Stimulated activated memory B cell treated with anti-CD40 and anti-IgM and Interleukin-4, amounts not matched to agents 10 μg/mL and 1 μg/mL and 100 μg/mL, for 72 hours (primary cell): ENCODE results near the gene GRID2IP.

Experiments
- ATAC-seq: fragments of 150-1000 bp; cut with Tn5 transposase; 2 replicates; pipeline ENCODE4 v1.10.0; 2021
- H3K27ac Mint-ChIP-seq: one replicate; pipeline ENCODE4 v1.8.0; 2022; ENCODE audit warnings: mild to moderate bottlenecking, mixed read lengths
- H3K27me3 Mint-ChIP-seq: one replicate; pipeline ENCODE4 v1.8.0; 2022; ENCODE audit warnings: mixed read lengths
- H3K36me3 Mint-ChIP-seq: one replicate; pipeline ENCODE4 v1.8.0; 2022; ENCODE audit warnings: mixed read lengths
- H3K4me1 Mint-ChIP-seq: one replicate; pipeline ENCODE4 v1.8.0; 2022; ENCODE audit warnings: mixed read lengths
- H3K4me3 Mint-ChIP-seq: one replicate; pipeline ENCODE4 v1.8.0; 2022; ENCODE audit warnings: mild to moderate bottlenecking, moderate library complexity, mixed read lengths
- H3K9me3 Mint-ChIP-seq: one replicate; pipeline ENCODE4 v1.8.0; 2022; ENCODE audit warnings: mixed read lengths

The GRID2IP gene

DNA sequence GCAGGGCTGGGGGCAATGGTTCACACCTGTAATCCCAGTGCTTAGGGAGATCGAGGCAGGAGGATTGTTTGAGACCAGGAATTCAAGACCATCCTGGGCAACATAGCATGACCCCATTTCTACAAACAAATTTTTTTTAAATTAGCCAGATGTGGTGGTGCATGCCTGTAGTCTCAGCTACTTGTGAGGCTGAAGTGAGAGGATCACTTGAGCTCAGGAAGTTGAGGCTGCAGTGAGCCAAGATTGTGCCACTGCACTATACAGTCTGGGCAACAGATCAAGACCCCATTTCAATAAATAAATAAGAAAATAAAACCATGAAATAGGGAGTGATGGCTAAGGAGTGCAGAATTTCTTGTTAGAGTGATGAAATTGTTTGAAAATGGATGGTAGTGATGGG is 8.9 kb downstream of the GRID2IP start:
- Mint-ChIP-seq H3K9me3 (no peaks in the 10 kb centered on the region), H3K4me1 (peaks cover 11% of the 10 kb centered on the region), H3K4me3 (no peak overlapping the region), H3K27ac (no peak overlapping the region), H3K36me3 (no peaks in the 10 kb centered on the region), H3K27me3 (peaks cover 58% of the 10 kb centered on the region)
- ATAC-seq: no peak

DNA sequence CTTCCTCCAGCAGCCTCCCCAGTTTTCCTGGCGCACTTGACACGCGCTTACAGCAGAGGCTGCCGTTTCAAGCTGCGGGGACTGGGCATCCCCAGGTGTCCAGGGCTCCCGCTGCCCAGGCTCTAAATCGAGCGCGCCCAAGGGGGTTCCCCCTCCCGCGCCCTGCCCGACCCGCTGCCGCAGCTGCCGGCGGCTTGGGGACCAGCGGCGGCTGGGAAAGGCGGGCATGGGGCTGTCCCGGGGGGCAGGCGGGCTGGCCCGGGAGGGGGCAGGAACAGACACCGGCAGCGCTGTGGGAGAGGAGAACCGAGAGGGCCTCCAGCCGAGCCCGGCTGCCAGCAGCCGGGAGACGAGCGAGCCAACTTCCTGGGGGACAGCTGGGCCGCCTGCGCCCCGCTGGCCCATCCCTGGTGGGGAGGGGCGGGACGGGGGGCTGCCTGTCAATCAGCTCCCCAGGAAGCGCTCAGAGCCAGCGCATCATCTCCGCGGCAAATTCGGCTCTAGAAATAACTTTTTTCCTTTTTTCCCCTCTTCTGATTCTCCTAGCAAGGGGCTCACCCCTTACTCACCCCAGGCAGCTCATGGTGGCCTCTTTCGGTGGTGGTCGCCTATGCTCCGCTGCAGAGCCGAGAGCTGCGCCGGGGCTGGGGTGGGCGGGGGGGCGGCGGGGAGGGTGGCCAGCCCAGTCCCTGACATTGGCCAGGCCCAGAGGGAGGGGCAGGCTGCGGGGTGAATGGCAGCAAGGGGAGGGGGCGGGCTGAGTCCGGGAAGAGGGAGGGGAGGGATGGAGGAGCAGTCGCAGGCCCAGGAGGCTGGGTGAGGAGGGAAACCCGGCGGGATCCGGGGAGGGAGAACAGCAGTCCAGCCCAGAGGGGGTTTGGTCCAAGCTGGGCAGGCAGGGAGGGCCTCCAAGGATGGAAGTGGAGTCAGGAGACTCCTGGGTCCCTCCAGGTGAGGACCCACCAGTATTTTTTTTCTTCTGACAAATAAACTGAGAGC is 14.7 kb downstream of the GRID2IP start:
- no peak for ATAC-seq
- Mint-ChIP-seq H3K27me3 (peaks cover 54% of the 10 kb centered on the region), H3K36me3 (no peaks in the 10 kb centered on the region), H3K4me1 (peaks cover 19% of the 10 kb centered on the region), H3K4me3 (no peak overlapping the region), H3K9me3 (no peaks in the 10 kb centered on the region), H3K27ac (no peak overlapping the region)

DNA sequence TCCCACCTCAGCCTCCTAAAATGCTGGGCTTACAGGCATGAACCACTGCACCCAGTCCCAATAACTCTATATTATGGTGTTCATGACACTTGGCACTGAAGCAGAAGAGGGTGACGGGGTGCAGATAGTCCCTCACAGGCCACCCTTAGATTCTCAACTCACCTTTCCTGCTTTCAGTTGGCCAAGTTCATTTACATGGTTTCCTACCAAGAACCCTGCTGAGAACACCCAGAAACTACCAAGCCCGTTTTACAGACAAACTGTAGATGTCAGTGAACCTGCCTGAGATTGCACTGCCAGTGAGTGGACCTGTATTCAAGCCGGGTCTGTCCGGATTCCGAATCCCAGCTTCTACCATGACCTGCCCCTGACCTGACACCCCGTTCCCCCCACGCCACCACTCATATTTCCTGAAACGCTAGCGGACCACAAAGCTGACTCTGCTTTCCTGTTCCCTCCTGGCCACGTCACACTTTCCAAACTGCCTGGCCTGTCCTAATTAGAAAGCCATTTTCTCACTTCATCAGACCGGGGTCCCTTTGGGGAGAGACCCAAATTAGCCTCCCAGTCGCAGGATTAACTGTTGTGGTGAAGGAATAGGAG is 17.3 kb downstream of the GRID2IP start:
- ATAC-seq: no peak
- Mint-ChIP-seq H3K36me3 (no peaks in the 10 kb centered on the region), H3K9me3 (no peaks in the 10 kb centered on the region), H3K4me3 (peak overlapping the region; percentile 28), H3K27me3 (peaks cover 67% of the 10 kb centered on the region), H3K27ac (peak overlapping the region; percentile 20), H3K4me1 (peaks cover 39% of the 10 kb centered on the region)

DNA sequence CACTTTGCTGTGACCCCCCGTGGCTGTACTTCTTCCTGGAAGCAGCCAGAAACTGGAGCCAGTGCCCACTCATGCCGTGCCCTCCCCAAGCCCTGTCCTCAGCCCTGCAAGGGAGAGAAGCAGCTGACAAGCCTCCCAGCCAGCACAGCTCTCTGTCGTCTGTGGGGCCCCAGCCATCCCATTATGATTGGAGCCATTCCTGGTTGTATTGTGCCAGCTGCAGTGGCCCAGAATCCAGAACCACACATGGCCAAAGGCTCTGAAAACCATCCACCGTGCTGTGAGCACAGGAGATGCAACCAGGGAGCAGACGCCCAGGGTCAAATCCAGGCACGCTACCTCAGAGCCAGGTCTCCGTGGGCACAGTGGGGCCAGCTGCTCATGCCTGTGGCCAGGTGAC is 18.7 kb downstream of the GRID2IP start:
- Mint-ChIP-seq H3K4me1 (peaks cover 40% of the 10 kb centered on the region), H3K27ac (no peak overlapping the region), H3K4me3 (no peak overlapping the region), H3K9me3 (no peaks in the 10 kb centered on the region), H3K36me3 (no peaks in the 10 kb centered on the region), H3K27me3 (peaks cover 67% of the 10 kb centered on the region)
- ATAC-seq: no peak

DNA sequence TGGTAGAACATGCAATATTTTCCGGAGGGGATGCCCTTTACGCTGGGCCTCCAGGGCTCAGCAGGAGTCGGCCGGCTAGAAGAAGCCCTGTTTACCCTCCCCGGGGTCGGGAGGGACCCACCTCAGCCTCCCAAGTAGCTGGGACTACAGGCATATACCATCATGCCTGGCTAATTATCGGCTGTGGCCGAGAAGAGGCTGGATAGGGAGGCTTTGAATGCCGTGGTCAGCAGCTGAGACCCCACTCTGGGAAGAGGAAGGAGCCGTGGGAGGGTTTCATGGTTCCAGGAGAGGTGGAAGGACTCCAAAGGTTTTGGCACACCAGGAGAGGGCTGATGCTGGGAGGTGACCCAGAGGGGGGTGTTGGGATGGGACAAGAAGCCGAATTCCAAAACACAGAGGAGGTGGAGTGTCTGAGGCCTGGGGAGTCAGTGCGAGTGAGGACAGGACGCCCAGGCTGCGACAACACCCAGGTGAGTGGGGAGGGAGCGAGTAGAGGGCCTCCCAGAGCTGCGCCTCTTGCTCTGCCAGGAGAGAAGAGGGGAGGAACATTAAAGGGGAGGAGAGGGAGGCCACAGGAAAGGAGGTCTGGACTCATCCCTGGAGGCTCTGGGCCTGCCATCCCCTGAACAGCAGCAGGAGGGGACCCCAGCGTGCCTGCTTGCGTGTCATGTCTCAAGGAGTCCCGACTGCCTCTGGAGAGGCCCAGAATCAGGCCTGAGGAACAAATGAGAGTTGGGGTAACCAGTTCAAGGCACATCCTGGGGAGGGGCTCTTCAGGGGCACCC is 19.6 kb downstream of the GRID2IP start:
- Mint-ChIP-seq H3K4me3 (peak overlapping the region; percentile 77), H3K27ac (peak overlapping the region; percentile 55), H3K4me1 (peaks cover 48% of the 10 kb centered on the region), H3K9me3 (no peaks in the 10 kb centered on the region), H3K27me3 (peaks cover 75% of the 10 kb centered on the region), H3K36me3 (no peaks in the 10 kb centered on the region)
- no peak for ATAC-seq

DNA sequence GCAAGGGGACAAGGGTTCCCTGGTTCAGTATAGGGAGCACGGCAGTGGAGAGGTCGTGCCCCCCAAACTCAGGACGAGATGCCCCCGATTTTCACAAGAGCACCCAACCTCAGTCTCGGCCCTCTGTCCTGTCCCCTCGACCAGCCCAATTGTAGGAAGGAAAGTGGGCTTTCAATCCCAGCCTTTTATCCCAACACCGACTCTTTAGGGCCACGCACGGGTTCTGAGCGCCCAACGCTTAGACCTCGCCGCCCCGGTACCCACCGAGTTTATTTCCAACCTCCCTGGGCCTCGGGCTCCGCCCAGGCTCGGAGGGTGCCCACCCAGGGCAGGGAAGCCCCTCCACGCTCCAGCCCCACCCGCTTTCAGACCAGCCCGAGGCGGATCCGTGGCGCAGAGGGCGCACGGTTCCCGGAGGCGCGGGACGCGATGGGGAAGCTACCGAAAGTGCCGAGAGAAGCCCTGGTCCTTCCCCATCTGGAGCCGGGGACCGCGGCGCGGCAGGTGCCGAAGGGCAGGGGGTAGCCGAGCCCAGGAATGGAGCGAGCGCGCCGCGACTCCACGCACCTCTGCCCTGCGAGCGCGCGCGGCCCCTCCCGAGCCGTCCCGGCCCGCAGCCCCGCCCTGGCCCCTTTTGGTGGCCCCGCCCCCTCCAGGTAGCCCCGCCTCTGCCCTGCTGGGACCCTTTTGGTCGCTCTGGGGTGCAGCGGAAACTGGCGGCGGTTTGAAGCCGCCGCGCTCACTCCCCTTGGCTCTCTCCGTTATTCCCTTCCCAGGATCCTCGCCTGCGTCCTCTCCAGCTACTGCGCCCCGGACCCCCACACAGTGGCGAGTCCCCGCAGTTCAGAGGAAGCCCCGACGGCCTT is 20.4 kb downstream of the GRID2IP start:
- peaks cover 74% of the 10 kb centered on the region for H3K27me3 Mint-ChIP-seq
- peak; percentile 82 for ATAC-seq
- H3K4me1 Mint-ChIP-seq: peaks cover 49% of the 10 kb centered on the region
- no peaks in the 10 kb centered on the region for H3K36me3 Mint-ChIP-seq
- peak overlapping the region; percentile 77 for H3K4me3 Mint-ChIP-seq
- peak overlapping the region; percentile 55 for H3K27ac Mint-ChIP-seq
- H3K9me3 Mint-ChIP-seq: no peaks in the 10 kb centered on the region

DNA sequence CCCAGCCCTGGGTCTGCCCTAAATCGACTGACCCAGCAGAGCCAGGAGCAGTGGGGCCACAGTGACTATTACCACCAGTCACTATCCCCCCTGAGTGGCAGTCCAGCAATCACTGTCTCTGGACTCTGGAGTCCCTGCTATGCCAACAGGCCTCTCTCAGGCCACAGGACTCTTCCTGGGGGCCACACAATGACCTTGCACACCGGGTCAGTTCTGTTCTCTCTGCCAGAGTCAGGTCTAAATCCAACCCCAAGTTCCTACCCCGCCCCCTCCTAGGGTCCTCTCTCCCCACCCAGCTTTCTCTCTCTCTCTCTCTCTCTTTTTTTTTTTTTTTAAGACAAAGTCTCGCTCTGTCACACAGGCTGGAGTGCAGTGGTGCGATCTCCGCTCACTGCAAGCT is 21.6 kb downstream of the GRID2IP start:
- Mint-ChIP-seq H3K4me1 (peaks cover 49% of the 10 kb centered on the region), H3K27ac (peak overlapping the region; percentile 55), H3K36me3 (no peaks in the 10 kb centered on the region), H3K27me3 (peaks cover 63% of the 10 kb centered on the region), H3K9me3 (no peaks in the 10 kb centered on the region), H3K4me3 (peak overlapping the region; percentile 77)
- ATAC-seq: no peak

DNA sequence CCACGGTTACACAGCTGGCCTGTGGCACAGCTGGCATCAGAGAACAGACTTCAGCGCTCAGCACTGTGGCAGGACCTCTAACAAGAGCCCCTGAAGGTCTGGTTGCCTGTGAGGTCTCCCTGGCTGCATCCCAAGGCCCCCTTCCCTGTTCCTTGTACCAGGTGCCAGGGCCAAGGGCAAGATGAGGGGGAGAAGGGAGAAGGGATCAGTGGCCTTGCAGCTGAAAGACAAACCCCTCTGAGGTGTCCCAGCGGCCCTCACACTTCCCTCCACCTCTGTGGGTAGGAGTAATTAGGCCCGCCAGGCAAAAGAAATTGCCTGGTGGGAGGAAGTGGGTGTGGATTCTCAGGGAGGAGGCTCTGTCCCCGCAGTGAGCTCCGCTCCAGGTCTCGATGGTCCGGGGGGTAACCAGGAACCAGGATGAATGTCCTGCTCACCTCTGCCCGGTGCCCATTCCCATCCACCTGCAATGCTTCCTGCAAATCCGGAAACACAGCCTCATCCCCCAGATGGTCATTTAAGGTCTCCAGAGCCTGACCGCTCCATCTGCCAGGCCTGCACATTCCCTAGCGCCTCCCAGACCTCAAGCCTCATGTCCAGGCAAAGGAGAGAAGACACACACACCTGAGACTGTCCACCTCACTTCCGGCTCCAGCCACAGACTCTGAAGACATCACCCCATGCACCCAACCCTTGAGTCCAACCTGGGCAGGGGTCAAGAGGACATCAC is 22.7 kb downstream of the GRID2IP start:
- no peak for ATAC-seq
- no peaks in the 10 kb centered on the region for H3K36me3 Mint-ChIP-seq
- no peak overlapping the region for H3K4me3 Mint-ChIP-seq
- H3K27ac Mint-ChIP-seq: no peak overlapping the region
- peaks cover 42% of the 10 kb centered on the region for H3K4me1 Mint-ChIP-seq
- peaks cover 72% of the 10 kb centered on the region for H3K27me3 Mint-ChIP-seq
- no peaks in the 10 kb centered on the region for H3K9me3 Mint-ChIP-seq

DNA sequence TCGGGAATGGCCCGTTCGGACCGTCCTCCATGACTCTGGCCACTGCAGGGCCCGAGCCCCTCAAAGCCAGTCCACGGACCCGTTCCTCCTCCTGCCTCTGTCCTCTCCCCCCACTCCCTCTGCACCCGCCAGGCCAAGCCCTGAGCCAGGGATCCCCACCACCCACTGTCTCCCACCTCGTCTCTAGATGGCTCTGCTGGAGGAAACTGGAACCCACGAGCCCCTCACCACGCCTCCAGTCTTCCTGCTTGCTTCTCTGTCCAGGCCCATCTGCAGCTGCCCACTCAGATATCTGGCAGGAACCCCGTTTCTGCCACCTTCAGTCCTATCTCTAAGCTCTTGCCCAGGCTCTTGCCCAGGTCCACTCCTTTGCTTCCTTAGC is 24.3 kb downstream of the GRID2IP start:
- H3K27ac Mint-ChIP-seq: no peak overlapping the region
- peaks cover 64% of the 10 kb centered on the region for H3K27me3 Mint-ChIP-seq
- H3K9me3 Mint-ChIP-seq: no peaks in the 10 kb centered on the region
- no peak for ATAC-seq
- no peaks in the 10 kb centered on the region for H3K36me3 Mint-ChIP-seq
- peaks cover 34% of the 10 kb centered on the region for H3K4me1 Mint-ChIP-seq
- H3K4me3 Mint-ChIP-seq: peak overlapping the region; percentile 73

DNA sequence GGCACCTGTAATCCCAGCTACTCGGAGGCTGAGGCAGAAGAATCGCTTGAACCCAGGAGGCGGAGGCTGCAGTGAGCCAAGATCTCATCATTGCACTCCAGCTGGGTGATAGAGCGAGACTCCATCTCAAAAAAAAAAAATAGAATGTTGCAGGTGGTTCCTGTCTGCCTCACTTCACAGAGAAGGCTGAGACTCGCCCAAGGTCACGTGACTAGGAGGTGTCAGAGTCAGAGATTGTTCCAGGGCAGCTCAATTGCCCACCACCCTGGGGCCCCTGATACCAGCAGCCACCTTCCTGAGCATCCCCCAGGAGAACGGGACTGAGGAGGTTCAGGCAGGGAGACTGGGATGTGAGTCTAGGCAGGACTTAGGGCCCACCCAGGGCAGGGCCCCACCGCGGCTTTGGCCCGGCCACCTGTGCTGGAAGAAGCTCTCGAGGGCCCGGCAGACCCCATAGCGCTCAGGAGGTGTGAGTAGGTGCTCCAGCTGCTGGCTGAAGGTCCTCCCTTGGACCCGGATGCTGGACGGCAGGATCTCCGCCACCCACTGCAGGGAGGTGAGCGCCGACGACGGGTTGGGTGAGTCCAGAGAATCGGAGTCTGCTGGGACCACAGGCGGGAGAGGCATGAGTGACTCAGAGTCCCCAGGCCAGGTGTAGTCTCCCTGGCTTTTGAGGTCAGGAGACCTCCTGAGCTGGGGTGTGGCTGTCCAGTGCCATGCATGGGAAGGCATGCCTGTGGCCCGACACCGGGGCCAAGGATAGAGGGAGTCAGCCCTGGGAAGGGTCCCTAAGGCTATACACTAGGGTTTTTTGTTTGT is 30.9 kb downstream of the GRID2IP start:
- H3K27me3 Mint-ChIP-seq: peaks cover 37% of the 10 kb centered on the region
- no peaks in the 10 kb centered on the region for H3K36me3 Mint-ChIP-seq
- ATAC-seq: no peak
- H3K27ac Mint-ChIP-seq: no peak overlapping the region
- H3K9me3 Mint-ChIP-seq: no peaks in the 10 kb centered on the region
- H3K4me3 Mint-ChIP-seq: no peak overlapping the region
- peaks cover 18% of the 10 kb centered on the region for H3K4me1 Mint-ChIP-seq

DNA sequence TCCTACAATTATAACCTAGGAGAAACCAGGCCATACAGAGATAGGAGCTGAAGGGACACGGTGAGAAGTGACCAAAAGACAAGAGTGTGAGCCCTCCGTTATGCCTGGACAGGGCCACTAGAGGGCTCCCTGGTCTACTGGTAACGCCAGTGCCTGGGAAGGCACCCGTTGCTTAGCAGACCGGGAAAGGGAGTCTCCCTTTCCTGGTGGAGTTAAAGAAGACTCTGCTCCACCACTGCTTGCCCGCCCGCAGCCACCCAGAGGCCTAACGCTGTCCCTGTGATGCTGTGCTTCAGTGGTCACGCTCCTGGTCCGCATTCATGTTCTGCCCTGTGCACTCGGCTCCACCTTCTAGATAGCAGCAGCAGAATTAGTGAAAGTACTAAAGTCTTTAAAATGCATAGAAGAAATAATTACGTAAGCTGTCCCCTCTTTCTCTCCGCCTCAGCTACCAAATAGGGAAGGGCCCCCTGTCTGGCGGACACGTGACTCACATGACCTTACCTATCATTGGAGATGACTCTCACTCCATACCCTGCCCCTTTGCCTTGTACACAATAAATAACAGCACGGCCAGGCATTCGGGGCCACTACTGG is 34.8 kb downstream of the GRID2IP start:
- Mint-ChIP-seq H3K9me3 (no peaks in the 10 kb centered on the region), H3K27ac (peak overlapping the region; percentile 12), H3K4me1 (peaks cover 18% of the 10 kb centered on the region), H3K27me3 (peaks cover 23% of the 10 kb centered on the region), H3K4me3 (peak overlapping the region; percentile 65), H3K36me3 (peaks cover 6% of the 10 kb centered on the region)
- ATAC-seq: peak; percentile 74

DNA sequence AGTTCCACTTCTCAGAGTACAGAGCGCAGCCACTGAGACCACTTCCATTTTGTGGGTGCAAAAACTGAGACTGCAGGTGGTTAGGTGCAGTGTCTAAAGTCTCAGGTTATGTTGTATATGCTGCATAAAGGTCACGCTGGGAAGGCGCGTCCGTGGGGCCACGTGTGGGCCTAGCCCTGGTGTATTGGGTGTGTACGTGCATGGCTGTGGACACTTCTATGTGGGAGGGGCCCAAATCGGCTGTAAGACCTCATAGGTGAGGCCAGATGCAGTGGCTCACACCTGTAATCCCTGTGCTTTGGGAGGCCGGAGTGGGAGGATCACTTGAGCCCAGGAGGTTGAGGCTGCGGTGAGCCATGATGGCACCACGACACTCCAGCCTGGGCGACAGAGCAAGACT is 37.7 kb downstream of the GRID2IP start:
- H3K27ac Mint-ChIP-seq: no peak overlapping the region
- no peak overlapping the region for H3K4me3 Mint-ChIP-seq
- peaks cover 10% of the 10 kb centered on the region for H3K4me1 Mint-ChIP-seq
- H3K36me3 Mint-ChIP-seq: peaks cover 6% of the 10 kb centered on the region
- ATAC-seq: no peak
- H3K27me3 Mint-ChIP-seq: peaks cover 8% of the 10 kb centered on the region
- no peaks in the 10 kb centered on the region for H3K9me3 Mint-ChIP-seq

DNA sequence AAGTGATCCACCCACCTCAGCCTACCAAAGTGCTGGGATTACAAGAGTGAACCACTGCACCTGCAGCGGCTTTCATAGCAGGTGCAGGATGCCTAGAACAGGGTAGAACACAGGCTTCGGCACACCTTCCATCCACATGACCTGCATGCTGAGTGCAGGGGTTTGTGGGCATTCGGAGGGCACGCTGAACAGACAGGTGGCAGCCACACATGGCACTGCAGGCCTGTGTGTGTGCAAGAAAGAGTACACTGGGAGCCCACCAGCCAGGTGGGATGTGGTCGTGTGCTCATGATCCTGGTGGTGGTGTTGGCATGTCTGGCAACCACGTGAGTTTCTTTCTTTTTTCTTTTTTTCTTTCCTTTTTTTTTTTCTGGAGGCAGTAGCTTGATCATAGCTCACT is 38.4 kb downstream of the GRID2IP start:
- no peak for ATAC-seq
- Mint-ChIP-seq H3K27ac (no peak overlapping the region), H3K9me3 (no peaks in the 10 kb centered on the region), H3K4me3 (no peak overlapping the region), H3K4me1 (peaks cover 10% of the 10 kb centered on the region), H3K27me3 (peaks cover 8% of the 10 kb centered on the region), H3K36me3 (peaks cover 6% of the 10 kb centered on the region)
